ENCODE measurements around the gene ITGB2.

- no peak for TF ChIP-seq TCF12 (IDR thresholded peaks at IDR 0.05)
- TF ChIP-seq, protein P1, sequence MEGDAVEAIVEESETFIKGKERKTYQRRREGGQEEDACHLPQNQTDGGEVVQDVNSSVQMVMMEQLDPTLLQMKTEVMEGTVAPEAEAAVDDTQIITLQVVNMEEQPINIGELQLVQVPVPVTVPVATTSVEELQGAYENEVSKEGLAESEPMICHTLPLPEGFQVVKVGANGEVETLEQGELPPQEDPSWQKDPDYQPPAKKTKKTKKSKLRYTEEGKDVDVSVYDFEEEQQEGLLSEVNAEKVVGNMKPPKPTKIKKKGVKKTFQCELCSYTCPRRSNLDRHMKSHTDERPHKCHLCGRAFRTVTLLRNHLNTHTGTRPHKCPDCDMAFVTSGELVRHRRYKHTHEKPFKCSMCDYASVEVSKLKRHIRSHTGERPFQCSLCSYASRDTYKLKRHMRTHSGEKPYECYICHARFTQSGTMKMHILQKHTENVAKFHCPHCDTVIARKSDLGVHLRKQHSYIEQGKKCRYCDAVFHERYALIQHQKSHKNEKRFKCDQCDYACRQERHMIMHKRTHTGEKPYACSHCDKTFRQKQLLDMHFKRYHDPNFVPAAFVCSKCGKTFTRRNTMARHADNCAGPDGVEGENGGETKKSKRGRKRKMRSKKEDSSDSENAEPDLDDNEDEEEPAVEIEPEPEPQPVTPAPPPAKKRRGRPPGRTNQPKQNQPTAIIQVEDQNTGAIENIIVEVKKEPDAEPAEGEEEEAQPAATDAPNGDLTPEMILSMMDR (IDR thresholded peaks at IDR 0.05): no peak
- no peak for TF ChIP-seq RAD21 (IDR thresholded peaks at IDR 0.05; ENCODE audit: low read length)
- no peak for TF ChIP-seq NFIC (IDR thresholded peaks at IDR 0.05; ENCODE audit: borderline replicate concordance)
- TF ChIP-seq REST (IDR thresholded peaks at IDR 0.05; ENCODE audit: low read depth, low read length): no peak
These were observed 12.5 kb downstream of the ITGB2 start for GRCh38 chr21:44907966-44908895.
